Activated CD4-positive, alpha-beta T cell treated with anti-CD3 and anti-CD28 coated beads, Interleukin-2, amount 10 ng/mL, durations not matched to agents 7 days and 5 days (primary cell): ENCODE data around the gene GNG13. TPM values are rescaled to one million over a fixed set of nuclear protein-coding genes. Genes with fewer than 3 reads are reported as not detected.

Source experiments
- CTCF ChIA-PET: fragments of 350-600 bp; sonication (Branson Sonifier 250); formaldehyde crosslinking; loops from one replicate; lab custom pipeline; 2021; ENCODE audit warnings: antibody characterized with exemption; lab: Charles Lee
- POLR2A ChIA-PET: fragments of 350-600 bp; sonication (Branson Sonifier 250); formaldehyde crosslinking; loops from one replicate; lab custom pipeline; 2021; ENCODE audit warnings: antibody characterized with exemption; lab: Charles Lee
- DNase-seq: peaks from one replicate; pipeline ENCODE4 v3.0.0-alpha.2; 2020
- H3K27ac Mint-ChIP-seq: one replicate; pipeline ENCODE4 v1.8.0; 2021; ENCODE audit warnings: mild to moderate bottlenecking, moderate library complexity, mixed read lengths
- H3K27me3 Mint-ChIP-seq: one replicate; pipeline ENCODE4 v1.8.0; 2021; ENCODE audit warnings: mixed read lengths
- H3K36me3 Mint-ChIP-seq: one replicate; pipeline ENCODE4 v1.8.0; 2021; ENCODE audit warnings: low read depth, mixed read lengths
- H3K4me1 Mint-ChIP-seq: one replicate; pipeline ENCODE4 v1.8.0; 2021; ENCODE audit warnings: mixed read lengths
- H3K4me3 Mint-ChIP-seq: one replicate; pipeline ENCODE4 v1.8.0; 2021; ENCODE audit warnings: mild to moderate bottlenecking, moderate library complexity, mixed read lengths
- H3K9me3 Mint-ChIP-seq: one replicate; pipeline ENCODE4 v1.8.0; 2021; ENCODE audit warnings: mixed read lengths
- total RNA-seq, 2 experiments: library from RNA; stranded (reverse); gene quantifications; one replicate each; pipeline ENCODE4 v1.2.3, GENCODE V29; 2021

GNG13 gene
- total RNA-seq, 2 experiments from 2014 or later: not detected

- CTCF ChIA-PET: no interaction called here
- no peak overlapping the region for H3K4me3 Mint-ChIP-seq
- H3K36me3 Mint-ChIP-seq: peaks cover 3% of the 10 kb centered on the region
Observed at GRCh38 chr16:802461-802860, 1.9 kb upstream of the GNG13 start.

DNA sequence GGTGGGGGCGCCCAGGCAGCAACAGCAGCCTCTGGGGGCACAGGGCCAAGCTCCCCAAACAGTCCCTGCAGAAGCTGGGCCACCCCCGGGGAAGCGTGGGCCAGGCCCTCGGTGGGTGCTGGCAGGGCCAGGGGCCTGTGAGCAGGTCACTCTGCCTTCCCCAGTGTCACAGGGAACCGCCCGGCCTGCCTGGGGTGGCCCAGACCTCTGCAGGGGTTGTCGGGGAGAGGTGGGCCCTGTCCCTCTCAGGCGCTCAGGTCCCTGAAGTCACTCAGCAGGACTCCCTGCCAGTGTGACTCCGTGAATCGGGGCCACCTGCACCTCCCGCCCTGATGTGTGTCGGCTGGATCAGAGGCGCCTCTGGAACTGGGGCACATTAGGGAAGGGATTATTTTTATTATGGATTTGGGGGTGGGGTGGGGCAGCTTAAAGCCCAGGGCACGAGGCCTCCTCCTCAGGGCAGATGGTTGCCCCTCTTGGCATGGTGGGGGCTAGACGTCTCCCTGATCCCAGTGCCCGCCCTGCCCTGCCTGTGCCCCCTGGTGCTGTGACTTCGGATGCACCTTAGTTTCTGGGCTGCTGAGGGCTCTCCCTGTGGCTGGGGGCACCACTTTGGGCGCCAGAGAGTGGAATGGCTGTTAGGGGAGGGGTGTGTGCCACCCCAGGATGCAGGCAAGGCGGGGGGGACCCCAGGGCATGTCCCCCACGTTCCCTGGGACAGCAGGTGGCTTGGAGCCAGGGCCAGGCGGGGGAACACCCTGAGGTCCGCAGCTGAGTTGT is 1.2 kb upstream of the GNG13 start:
- POLR2A ChIA-PET: no interaction called here

More at GRCh38 chr16:802461-802860, 1.9 kb upstream of the GNG13 start:
- no peaks in the 10 kb centered on the region for H3K9me3 Mint-ChIP-seq
- H3K27me3 Mint-ChIP-seq: peaks cover 4% of the 10 kb centered on the region
- POLR2A ChIA-PET: no interaction called here
- peaks cover 2% of the 10 kb centered on the region for H3K4me1 Mint-ChIP-seq
- no peak overlapping the region for H3K27ac Mint-ChIP-seq
- DNase-seq: no peak

GRCh38 chr16:800834-801511 is 439 bp upstream of the GNG13 start:
- ChIA-PET CTCF (interaction anchor here (1.6 kb wide), 1 partner anchor 89 kb away, joined by 4 read pairs; no protein-coding TSS in a partner anchor), POLR2A (interaction anchor here (0.6 kb wide), 1 partner anchor 163 kb away, joined by 4 read pairs; no protein-coding TSS in a partner anchor)
- Mint-ChIP-seq H3K36me3 (peaks cover 6% of the 10 kb centered on the region), H3K4me1 (peaks cover under 1% of the 10 kb centered on the region), H3K9me3 (no peaks in the 10 kb centered on the region), H3K4me3 (no peak overlapping the region), H3K27me3 (peaks cover 4% of the 10 kb centered on the region), H3K27ac (no peak overlapping the region)
- no peak for DNase-seq

More for the DNA sequence above, 1.2 kb upstream of the GNG13 start:
- Mint-ChIP-seq H3K4me3 (no peak overlapping the region), H3K36me3 (peaks cover 6% of the 10 kb centered on the region), H3K9me3 (no peaks in the 10 kb centered on the region), H3K4me1 (peaks cover 2% of the 10 kb centered on the region), H3K27ac (no peak overlapping the region), H3K27me3 (peaks cover 4% of the 10 kb centered on the region)
- CTCF ChIA-PET: interaction anchor here (1.6 kb wide), 1 partner anchor 89 kb away, joined by 4 read pairs; no protein-coding TSS in a partner anchor
- DNase-seq: no peak

DNA sequence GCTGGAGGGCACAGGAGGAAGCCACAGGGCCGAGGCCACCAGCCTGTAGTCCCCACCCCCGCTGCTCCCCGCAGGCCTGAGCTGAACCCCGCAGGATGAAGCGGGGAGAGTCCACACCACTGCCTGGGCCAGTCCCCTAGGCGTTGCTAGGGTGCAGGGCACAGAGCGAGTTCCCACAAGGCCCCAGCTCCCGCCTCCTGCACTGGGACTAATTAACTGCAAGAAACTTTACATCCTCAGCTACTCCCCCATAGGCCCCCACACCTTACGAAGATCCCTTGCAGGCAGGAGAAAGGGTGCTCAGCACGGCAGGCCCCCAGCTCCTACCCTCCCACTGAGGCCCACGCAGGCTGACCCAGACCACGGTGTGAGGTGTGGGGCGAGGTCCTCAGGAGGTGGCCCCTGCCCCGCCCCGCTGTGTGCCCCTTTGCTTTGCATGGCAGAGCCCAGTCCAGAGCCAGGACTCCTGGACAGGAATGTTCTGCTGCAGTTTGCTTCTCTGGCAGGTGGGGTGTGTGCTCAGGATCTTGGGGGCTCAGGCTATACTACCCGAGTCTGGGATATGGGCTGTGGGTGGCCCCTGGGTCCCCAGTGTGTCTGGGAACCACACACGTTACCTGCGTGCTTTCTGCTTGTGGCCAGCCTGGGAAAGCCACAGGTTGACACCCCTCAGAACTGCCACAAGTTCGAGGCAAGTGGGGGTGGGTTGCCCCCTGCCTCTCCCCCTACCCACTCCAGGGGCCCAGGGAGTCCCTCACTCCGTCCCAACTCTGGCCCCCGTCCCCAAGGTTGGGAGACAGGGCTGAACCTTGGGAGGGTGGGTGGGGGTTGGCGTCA is 1.2 kb downstream of the GNG13 start:
- H3K27me3 Mint-ChIP-seq: peaks cover 4% of the 10 kb centered on the region
- H3K9me3 Mint-ChIP-seq: no peaks in the 10 kb centered on the region
- ChIA-PET CTCF (no interaction called here), POLR2A (no interaction called here)
- H3K36me3 Mint-ChIP-seq: peaks cover 6% of the 10 kb centered on the region
- H3K4me1 Mint-ChIP-seq: no peaks in the 10 kb centered on the region
- no peak overlapping the region for H3K27ac Mint-ChIP-seq
- H3K4me3 Mint-ChIP-seq: no peak overlapping the region
- no peak for DNase-seq

GRCh38 chr16:798666-799065 is 1.9 kb downstream of the GNG13 start:
- Mint-ChIP-seq H3K4me3 (no peak overlapping the region), H3K27me3 (peaks cover 4% of the 10 kb centered on the region), H3K4me1 (no peaks in the 10 kb centered on the region), H3K27ac (no peak overlapping the region), H3K36me3 (peaks cover 6% of the 10 kb centered on the region), H3K9me3 (no peaks in the 10 kb centered on the region)
- POLR2A ChIA-PET: no interaction called here
- CTCF ChIA-PET: no interaction called here
- DNase-seq: no peak

DNA sequence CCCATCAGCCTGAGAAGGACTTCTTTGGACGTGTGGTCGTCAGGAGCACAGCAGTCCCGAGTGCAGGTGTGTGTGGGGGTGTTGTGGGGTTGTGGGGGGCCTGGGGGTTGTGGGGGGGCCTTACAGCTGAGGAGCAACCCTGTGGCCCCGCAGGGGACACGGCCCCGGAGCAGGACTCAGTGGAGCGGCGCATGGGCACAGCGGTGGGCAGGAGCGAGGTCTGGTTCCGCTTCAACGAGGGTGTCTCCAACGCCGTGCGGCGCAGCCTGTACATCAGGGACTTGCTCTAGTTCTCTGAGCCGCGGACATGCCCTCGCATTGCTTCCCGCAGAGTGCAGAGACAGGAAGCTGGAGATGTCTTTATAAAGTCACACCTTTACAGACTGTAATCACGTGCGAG is 2.8 kb downstream of the GNG13 start:
- Mint-ChIP-seq H3K27me3 (peaks cover 4% of the 10 kb centered on the region), H3K4me3 (no peak overlapping the region), H3K9me3 (no peaks in the 10 kb centered on the region), H3K4me1 (no peaks in the 10 kb centered on the region), H3K36me3 (peaks cover 6% of the 10 kb centered on the region), H3K27ac (no peak overlapping the region)
- ChIA-PET CTCF (no interaction called here), POLR2A (no interaction called here)
- no peak for DNase-seq

DNA sequence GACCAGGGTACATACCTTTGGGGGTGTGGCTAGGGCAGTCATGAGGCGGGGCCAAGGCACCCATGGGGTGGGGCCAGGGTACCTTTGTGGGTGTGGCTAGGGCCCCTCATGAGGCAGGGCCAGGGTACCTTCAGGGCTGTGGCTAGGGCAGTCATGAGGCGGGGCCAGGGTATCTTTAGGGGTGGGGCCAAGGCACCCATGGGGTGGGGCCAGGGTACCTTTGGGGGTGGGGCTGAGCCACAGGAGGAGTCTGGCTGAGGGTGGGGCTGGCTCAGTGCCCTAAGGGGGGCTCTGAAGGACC is 3.5 kb downstream of the GNG13 start:
- ChIA-PET POLR2A (no interaction called here), CTCF (no interaction called here)
- Mint-ChIP-seq H3K36me3 (peaks cover 6% of the 10 kb centered on the region), H3K9me3 (no peaks in the 10 kb centered on the region), H3K27ac (no peak overlapping the region), H3K4me3 (no peak overlapping the region), H3K27me3 (peaks cover 4% of the 10 kb centered on the region), H3K4me1 (no peaks in the 10 kb centered on the region)
- DNase-seq: no peak

DNA sequence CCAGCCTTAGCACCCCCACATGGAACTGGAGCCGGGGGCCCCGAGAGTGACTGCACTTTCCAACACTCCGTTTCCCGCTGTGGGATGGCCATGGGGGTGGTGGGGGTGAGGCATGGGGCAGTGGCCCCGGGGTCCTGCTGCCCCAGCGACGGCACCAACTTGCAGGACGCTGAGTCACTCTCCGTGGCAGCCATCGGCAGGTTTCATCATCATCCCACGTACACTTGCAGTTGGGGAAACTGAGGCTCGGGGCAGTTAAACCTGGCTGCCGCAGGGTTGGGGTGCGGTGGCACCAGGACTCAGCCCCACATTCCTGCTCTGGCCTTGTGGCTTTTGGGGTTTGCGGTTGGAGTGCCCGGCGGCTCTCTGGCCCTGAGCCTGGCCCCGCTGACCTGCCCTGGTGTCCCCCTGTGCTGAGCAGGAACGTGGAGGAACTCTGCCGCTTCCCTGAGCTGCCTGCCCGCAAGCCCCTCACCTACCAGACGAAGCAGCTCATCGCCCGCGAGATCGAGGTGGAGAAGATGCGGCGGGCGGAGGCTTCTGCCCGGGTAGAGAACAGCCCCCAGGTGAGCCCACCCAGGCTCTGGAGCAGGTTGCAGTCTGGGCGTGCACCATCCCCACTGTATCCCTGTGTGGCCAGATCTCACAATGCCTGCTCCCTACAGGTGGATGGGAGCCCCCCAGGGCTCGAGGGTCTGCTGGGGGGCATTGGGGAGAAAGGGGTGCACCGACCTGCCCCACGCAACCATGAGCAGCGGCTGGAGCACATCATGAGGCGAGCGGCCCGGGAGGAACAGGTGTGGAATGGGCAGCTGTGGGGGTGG is 4.0 kb downstream of the GNG13 start:
- Mint-ChIP-seq H3K4me1 (peaks cover under 1% of the 10 kb centered on the region), H3K9me3 (no peaks in the 10 kb centered on the region), H3K27me3 (peaks cover 2% of the 10 kb centered on the region), H3K4me3 (no peak overlapping the region), H3K36me3 (peaks cover 10% of the 10 kb centered on the region), H3K27ac (no peak overlapping the region)
- POLR2A ChIA-PET: no interaction called here
- CTCF ChIA-PET: interaction anchor here (0.6 to 1.2 kb wide), 2 partner anchors 11 kb away, joined by 3 to 4 read pairs; no protein-coding TSS in a partner anchor
- DNase-seq: no peak

GRCh38 chr16:795580-796229 is 4.8 kb downstream of the GNG13 start:
- Mint-ChIP-seq H3K4me3 (no peak overlapping the region), H3K27me3 (peaks cover 2% of the 10 kb centered on the region), H3K4me1 (peaks cover 5% of the 10 kb centered on the region), H3K36me3 (peaks cover 12% of the 10 kb centered on the region), H3K9me3 (no peaks in the 10 kb centered on the region), H3K27ac (no peak overlapping the region)
- ChIA-PET POLR2A (no interaction called here), CTCF (interaction anchor here (0.6 to 1.2 kb wide), 2 partner anchors 11 kb away, joined by 3 to 4 read pairs; no protein-coding TSS in a partner anchor)
- no peak for DNase-seq

DNA sequence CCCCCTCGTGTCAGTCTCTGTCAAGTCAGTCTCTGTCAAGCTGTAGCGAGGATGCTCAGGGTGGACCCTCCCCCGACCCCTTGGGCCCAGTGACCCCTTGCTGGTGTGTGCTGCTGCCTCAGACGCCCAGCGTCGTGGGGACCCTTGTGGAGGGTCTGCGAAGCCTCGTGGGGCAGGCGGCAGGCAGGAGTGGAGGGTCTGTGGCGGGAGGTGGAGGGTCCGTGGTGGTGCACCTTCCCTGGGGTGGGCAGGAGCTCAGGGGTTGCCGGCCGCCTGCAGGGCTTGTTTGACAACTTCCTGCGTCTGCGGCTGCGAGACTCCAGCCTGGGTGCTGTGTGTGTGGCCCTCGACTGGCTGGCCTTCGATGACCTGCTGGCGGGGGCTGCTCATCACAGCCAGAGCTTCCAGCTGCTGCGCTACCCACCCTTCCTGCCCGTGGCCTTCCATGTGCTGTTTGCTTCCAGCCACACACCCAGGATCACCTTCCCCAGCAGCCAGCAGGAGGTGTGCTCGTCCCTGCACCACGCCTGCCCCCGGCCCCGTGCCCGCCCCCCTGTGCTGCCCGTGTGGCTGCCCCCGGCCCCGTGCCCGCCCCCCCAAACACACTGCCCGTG is 5.6 kb downstream of the GNG13 start:
- Mint-ChIP-seq H3K36me3 (peaks cover 12% of the 10 kb centered on the region), H3K4me1 (peaks cover 7% of the 10 kb centered on the region), H3K27me3 (peaks cover 2% of the 10 kb centered on the region), H3K9me3 (no peaks in the 10 kb centered on the region), H3K4me3 (no peak overlapping the region), H3K27ac (no peak overlapping the region)
- POLR2A ChIA-PET: no interaction called here
- CTCF ChIA-PET: interaction anchor here (1.2 kb wide), 1 partner anchor 10 kb away, joined by 3 read pairs; no protein-coding TSS in a partner anchor
- no peak for DNase-seq

DNA sequence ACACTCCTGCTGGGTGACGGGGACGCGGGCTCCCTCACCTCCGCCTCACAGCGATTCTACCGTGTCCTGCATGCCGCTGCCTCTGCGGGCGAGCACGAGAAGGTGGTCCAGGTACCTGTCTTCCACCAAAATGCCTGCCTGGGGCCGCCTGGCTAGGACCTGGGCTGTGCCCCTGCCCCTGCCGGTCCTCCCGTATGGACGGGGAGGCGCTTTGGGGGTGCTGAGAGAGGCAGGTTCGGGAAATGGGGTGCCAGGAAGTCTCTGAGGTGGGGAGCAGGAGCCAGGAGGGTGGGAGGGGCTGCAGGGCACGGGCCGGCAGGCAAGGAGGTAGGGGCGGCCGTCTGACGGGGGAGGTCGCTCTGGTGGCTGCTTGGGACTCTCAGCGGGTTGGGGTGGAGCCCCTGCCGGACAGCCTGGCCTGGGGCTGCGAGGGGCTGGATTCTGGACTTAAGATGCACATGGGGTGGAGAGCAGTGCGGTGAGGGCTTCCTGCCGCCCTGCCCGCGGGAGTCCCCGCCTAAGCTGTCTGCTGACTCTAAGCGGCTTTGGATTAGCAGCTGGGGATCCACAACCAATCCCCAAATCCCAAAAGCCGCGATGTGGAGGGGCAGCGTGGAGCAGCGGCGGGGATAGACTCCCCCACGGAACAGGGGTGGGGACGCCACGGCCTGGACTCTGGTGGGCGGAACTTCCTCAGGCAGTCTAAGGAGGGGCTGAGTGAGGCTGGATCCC is 6.3 kb downstream of the GNG13 start:
- Mint-ChIP-seq H3K36me3 (peaks cover 12% of the 10 kb centered on the region), H3K27me3 (peaks cover 2% of the 10 kb centered on the region), H3K4me3 (no peak overlapping the region), H3K4me1 (peaks cover 9% of the 10 kb centered on the region), H3K9me3 (no peaks in the 10 kb centered on the region), H3K27ac (no peak overlapping the region)
- ChIA-PET POLR2A (no interaction called here), CTCF (no interaction called here)
- no peak for DNase-seq
